BJ (cell line): ENCODE measurements around the gene IL4I1. TPM values are rescaled to one million over a fixed set of nuclear protein-coding genes. Genes with fewer than 3 reads are reported as not detected.

Experiments
- CTCF ChIA-PET: fragments of 350-600 bp; formaldehyde crosslinking; extraction: SDS; loops from one replicate; lab custom pipeline; 2021; ENCODE audit warnings: antibody characterized with exemption, inconsistent platforms; lab: Yijun Ruan, JAX
- POLR2A ChIA-PET: fragments of 300-600 bp; sonication (Branson Sonifier 250); formaldehyde crosslinking; extraction: SDS; loops from one replicate; lab custom pipeline; 2021; ENCODE audit warnings: antibody characterized with exemption; lab: Charles Lee
- DNase-seq: peaks from one replicate; pipeline ENCODE4 v3.0.0-alpha.2; 2011; ENCODE audit warnings: low read depth
- H3K27me3 ChIP-seq: 2 replicates; pipeline ENCODE4 v1.6.0; 2011; ENCODE audit warnings: low read length; ENCODE audit not compliant: control insufficient read depth, insufficient read depth
- H3K36me3 ChIP-seq: 2 replicates; pipeline ENCODE4 v1.5.1; 2011; ENCODE audit warnings: low read length; ENCODE audit not compliant: control insufficient read depth, insufficient read depth
- H3K4me3 ChIP-seq: 2 replicates; pipeline ENCODE4 v1.5.1; 2011; ENCODE audit warnings: low read depth, mild to moderate bottlenecking, control low read depth, low read length
- polyA plus RNA-seq: library from polyadenylated mRNA; depleted of rRNA; stranded (reverse); fragments of >200 nt; gene quantifications from 2 replicates; pipeline ENCODE4 v1.2.3, GENCODE V29; 2011
- TF ChIP-seq, protein P1 (sequence below): IDR thresholded peaks from 2 replicates; pipeline ENCODE4 v1.5.1; 2011; ENCODE audit warnings: low read depth, mild to moderate bottlenecking, control low read depth, inconsistent platforms, low read length, moderate library complexity; ENCODE audit not compliant: insufficient read depth

IL4I1 gene
- polyA plus RNA-seq, 1 experiment = 0.12 TPM

DNA sequence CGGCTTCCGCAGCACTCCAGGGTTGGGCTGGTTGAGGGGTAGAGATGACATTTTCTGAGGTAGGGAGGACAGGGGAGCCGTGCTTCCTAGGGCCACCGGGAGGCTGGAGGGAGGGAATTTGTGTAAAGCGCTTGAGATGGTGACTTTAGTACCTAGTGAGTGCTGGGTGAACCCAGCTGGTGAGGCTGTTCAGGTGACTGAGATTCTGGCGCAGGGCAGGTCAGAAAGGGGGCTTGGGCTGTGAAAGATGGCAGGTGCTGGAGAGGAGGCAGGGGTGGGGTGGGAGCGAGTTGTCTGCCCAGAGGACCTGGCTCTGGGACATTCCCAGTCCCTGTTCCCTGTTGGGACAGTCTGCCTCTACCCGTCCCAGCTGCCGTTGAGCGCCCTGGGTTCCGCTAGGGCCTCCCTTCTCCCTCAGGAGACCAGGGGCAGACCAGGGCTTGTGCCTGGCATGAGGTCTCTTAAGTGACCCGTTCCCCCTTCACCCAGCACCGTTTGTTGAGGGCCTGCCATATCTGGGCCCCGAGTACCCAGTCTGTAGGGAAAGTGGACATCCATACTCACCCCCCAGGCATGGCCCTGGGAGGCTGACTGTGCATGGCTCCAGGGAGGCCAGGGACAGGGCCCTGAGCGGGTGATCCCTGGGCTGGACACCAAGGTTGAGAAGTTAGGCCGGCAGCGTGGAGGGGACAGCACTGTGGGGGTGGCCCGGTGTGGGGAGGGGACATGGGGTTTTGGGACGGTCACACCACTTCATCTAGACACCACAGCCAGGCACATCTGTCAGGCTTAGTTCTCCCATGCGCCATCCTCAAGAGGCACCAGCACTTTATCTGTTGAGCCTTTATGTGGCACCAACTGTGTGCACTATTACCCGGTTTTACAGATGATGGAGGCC is 40.8 kb downstream of the IL4I1 start:
- peaks cover 49% of the 10 kb centered on the region for H3K36me3 ChIP-seq
- TF ChIP-seq, protein P1, sequence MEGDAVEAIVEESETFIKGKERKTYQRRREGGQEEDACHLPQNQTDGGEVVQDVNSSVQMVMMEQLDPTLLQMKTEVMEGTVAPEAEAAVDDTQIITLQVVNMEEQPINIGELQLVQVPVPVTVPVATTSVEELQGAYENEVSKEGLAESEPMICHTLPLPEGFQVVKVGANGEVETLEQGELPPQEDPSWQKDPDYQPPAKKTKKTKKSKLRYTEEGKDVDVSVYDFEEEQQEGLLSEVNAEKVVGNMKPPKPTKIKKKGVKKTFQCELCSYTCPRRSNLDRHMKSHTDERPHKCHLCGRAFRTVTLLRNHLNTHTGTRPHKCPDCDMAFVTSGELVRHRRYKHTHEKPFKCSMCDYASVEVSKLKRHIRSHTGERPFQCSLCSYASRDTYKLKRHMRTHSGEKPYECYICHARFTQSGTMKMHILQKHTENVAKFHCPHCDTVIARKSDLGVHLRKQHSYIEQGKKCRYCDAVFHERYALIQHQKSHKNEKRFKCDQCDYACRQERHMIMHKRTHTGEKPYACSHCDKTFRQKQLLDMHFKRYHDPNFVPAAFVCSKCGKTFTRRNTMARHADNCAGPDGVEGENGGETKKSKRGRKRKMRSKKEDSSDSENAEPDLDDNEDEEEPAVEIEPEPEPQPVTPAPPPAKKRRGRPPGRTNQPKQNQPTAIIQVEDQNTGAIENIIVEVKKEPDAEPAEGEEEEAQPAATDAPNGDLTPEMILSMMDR = no peak
- ChIA-PET POLR2A (no interaction called here), CTCF (no interaction called here)
- DNase-seq = no peak
- H3K27me3 ChIP-seq = no peaks in the 10 kb centered on the region
- no peak overlapping the region for H3K4me3 ChIP-seq

DNA sequence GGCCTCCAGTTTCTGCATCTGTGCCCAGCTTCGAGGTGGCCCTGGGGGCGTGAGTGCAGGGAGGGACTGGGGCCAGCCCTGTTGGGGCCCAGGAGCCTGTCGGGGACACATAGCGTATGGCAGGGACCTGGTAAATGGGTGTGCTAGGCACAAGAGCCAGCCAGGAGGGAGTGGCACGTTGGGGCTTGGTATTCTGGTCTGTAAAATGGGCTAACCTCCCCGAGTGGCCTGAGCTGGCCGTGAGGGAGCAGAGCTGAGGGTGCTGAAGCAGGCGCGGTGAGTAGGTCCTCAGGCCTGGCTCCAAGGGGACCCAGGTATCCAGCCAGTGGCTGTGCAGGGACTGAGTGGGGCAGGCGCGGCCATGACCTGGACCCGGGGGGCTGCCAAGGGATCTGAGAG is 41.4 kb downstream of the IL4I1 start:
- TF ChIP-seq, protein P1 = no peak
- no peaks in the 10 kb centered on the region for H3K27me3 ChIP-seq
- H3K4me3 ChIP-seq = no peak overlapping the region
- no peak for DNase-seq
- peaks cover 43% of the 10 kb centered on the region for H3K36me3 ChIP-seq
- POLR2A ChIA-PET = no interaction called here
- CTCF ChIA-PET = no interaction called here

DNA sequence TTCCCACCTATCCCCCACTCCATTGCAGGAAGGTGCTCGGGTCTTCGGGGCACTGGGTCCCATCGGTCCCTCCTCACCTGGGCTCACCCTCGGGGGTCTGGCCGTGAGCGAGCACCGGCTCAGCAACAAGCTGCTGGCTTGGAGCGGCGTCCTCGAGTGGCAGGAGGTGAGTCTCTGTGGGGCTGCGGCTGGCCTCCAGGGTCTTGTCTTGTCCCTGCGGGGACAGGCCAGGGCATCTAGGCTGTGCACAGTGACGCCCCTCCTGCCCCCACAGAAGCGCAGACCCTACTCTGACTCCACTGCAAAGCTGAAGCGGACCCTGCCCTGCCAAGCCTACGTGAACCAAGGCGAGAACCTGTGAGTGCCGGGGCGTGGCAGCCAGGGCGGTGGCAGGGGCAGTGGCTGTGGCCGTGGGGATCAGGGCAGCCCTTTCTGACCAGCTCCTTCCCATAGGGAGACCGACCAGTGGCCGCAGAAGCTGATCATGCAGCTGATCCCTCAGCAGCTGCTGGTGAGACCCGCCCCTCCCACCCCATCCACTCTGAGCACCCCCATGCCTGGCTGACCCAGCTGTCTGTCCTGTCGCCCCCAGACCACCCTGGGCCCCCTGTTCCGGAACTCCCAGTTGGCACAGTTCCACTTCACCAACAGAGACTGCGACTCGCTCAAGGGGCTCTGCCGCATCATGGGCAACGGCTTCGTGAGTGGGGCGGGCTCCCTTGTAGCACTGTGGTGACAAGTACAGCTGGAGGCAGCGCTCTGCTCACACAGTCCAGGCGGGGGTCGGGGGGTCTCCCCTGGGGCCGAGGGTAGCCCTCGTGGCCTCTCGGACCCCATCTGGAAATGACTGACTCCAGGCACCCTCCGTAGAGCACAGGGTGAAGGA is 42.1 kb downstream of the IL4I1 start:
- ChIA-PET POLR2A (no interaction called here), CTCF (interaction anchor here (1.3 kb wide), 1 partner anchor 8 kb away, joined by 3 read pairs; no protein-coding TSS in a partner anchor)
- H3K36me3 ChIP-seq = peaks cover 39% of the 10 kb centered on the region
- H3K4me3 ChIP-seq = no peak overlapping the region
- no peak for DNase-seq
- no peaks in the 10 kb centered on the region for H3K27me3 ChIP-seq
- TF ChIP-seq, protein P1 = no peak

GRCh38 chr19:49853852-49854377 is 42.8 kb downstream of the IL4I1 start:
- CTCF ChIA-PET = interaction anchor here (0.6 to 1.3 kb wide), 2 partner anchors 8 to 66 kb away, joined by 3 to 4 read pairs; no protein-coding TSS in a partner anchor
- peaks cover 37% of the 10 kb centered on the region for H3K36me3 ChIP-seq

More at GRCh38 chr19:49853852-49854377, 42.8 kb downstream of the IL4I1 start:
- DNase-seq = no peak
- no peak overlapping the region for H3K4me3 ChIP-seq
- TF ChIP-seq, protein P1 = no peak
- POLR2A ChIA-PET = no interaction called here
- no peaks in the 10 kb centered on the region for H3K27me3 ChIP-seq
